Fibroblast of lung (primary cell): ENCODE results near the gene LYL1.

Experiments used
- EZH2 ChIP-seq: IDR thresholded peaks from 2 replicates; pipeline ENCODE4 v1.5.1; 2012; ENCODE audit warnings: low read length, control low read depth, mild to moderate bottlenecking; ENCODE audit errors: missing control alignments
- TF ChIP-seq, protein P1 (sequence below), 2 donors: IDR thresholded peaks in 1 of 2; conservative IDR thresholded peaks in 1 of 2; 1 replicate in 1 of 2; 2 replicates in 1 of 2; pipeline ENCODE4 v1.5.1; 2011 to 2012; ENCODE audit warnings: low read length in 2 of 2, control low read depth in 1 of 2, inconsistent platforms in 1 of 2, low read depth in 1 of 2, mild to moderate bottlenecking in 1 of 2

GRCh38 chr19:13087295-13087694 is 15.4 kb downstream of the LYL1 start:
- TF ChIP-seq, protein P1, sequence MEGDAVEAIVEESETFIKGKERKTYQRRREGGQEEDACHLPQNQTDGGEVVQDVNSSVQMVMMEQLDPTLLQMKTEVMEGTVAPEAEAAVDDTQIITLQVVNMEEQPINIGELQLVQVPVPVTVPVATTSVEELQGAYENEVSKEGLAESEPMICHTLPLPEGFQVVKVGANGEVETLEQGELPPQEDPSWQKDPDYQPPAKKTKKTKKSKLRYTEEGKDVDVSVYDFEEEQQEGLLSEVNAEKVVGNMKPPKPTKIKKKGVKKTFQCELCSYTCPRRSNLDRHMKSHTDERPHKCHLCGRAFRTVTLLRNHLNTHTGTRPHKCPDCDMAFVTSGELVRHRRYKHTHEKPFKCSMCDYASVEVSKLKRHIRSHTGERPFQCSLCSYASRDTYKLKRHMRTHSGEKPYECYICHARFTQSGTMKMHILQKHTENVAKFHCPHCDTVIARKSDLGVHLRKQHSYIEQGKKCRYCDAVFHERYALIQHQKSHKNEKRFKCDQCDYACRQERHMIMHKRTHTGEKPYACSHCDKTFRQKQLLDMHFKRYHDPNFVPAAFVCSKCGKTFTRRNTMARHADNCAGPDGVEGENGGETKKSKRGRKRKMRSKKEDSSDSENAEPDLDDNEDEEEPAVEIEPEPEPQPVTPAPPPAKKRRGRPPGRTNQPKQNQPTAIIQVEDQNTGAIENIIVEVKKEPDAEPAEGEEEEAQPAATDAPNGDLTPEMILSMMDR (conservative IDR thresholded peaks at IDR 0.05 in 1 of 2, IDR thresholded peaks at IDR 0.05 in 1 of 2; ENCODE audit: low read depth in 1 of 2, low read length in 2 of 2), result no peak
- TF ChIP-seq EZH2, result no peak
